GM19463 (cell line): ENCODE data around the gene STOX1.
"Not testable (repeated sequence)": the region's sequence is repeated elsewhere in the genome, so short reads cannot be mapped to it uniquely, and the experiment has no call there.

Experiments
- ATAC-seq: cut with Tn5 transposase; IDR thresholded peaks from one replicate; pipeline ENCODE4 v1.9.1; 2021; ENCODE audit warnings: mild to moderate bottlenecking, moderate library complexity; ENCODE audit not compliant: unreplicated experiment

Gene STOX1

DNA sequence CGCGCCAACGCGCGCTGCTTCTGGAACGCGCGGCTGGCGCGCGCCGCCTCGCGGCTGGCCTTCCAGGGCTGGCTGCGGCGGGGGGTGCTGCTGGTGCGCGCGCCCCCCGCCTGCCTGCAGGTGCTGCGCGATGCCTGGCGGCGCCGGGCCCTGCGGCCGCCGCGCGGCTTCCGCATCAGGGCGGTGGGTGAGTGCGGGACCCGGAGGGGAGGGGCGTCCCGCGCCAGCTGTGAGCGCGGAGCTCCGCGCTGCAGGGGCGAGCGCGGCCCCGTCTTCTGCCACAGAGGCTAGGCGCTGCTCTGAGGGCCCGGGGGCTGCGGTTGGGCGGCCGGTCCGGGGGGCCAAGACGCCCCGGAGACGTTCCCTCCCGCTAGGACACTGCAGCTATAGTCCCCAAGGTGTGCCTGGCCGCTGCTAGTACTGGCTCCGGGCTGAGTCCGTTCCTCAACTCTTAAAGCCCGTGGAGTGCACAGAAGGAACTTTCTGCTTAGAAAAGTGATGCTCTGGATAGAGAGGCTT, 811 bp downstream of the STOX1 start:
- ATAC-seq: peak; percentile 33

GRCh38 chr10:68828833-68829232, 1.5 kb downstream of the STOX1 start:
- ATAC-seq: no peak

DNA sequence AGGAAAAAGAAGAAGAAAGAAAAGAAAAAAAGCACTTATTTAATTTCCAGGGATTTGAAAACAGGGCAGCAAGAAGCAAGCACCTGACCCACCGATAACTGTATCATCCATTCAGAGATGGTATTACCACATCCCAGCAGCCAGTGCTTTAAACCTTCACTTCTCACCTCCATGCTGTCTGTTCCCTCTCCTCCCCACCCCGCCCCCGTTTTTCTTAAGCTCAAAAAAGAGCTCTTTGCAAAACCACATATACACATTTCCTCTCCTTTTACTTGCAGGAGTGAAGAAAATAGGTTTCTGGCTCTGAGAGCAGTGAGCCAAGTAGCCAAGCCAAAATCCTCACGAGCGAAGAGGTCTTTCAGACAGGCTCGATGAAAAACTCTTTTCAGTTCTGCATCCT, 2.2 kb downstream of the STOX1 start:
- ATAC-seq: no peak

DNA sequence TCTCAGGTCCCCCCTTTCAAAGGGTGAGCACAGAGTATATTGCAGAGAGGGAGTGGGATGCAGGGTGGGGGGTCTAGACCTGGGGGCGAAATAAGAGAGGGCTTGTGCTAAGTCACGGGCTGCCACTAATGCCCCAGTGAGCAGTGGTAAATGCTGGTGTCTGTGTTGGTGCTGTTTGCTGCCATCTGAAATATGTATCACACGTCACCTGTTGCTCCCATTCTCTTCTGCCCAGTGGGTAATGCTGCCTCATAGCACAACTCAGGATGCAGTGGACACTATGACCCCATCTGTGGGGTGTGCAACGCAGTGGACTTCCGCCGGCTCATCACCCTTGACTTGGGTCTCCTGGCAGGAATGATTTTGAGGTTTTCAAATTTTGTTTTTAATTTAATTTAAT, 2.6 kb downstream of the STOX1 start:
- ATAC-seq: no peak

- ATAC-seq: no peak
These were observed 4.7 kb downstream of the STOX1 start for GRCh38 chr10:68831961-68832455.

DNA sequence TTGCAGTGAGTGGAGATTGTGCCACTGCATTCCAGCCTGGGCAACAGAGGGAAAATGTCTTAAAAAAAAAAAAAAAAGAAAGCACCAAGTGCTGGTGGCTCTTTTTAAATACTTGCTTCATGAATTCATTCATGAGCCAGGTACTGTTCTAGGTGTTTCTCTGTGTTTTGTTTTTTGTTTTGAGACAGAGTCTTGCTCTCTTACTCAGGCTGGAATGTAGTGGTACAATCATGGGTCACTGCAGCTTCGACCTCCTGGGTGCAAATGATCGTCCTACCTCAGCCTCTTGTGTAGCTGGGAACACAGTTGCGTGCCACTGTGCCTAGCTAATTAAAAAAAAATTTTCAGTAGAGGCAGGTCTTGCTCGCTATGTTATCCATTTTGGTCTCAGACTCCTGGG, 5.3 kb downstream of the STOX1 start:
- ATAC-seq: no peak

DNA sequence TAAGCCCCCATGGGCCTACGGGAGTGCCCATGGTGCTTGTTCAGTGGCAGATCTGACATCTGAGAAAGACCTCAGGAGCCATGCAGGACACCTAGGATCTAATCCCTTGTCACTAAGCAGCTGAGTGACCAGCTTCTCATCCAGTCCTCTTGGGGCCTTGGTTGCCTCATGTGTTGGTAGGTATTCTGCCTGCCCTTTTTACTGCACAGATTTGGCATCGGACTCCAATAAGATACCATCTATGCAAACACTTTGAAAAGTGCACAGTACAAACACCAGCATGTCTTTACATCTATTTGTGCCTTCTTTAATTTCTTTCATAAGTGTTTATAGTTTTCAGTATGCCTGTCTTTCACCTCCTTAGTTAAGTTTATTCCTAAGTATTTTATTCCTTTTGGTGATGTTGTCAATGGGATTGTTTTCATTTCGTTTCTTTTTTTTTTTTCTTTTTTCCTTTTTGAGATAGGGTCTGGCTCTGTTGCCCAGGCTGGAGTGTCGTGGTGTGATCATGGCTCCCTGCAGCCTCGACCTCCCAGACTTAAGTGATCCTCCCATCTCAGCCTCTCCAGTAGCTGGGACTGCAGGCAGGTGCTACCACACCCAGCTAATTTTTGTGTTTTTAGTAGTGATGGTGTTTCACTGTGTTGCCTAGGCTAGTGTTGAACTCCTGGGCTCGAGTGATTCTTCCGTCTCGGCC, 10.4 kb downstream of the STOX1 start:
- no peak for ATAC-seq

GRCh38 chr10:68840650-68841049, 13.3 kb downstream of the STOX1 start:
- ATAC-seq: not testable (repeated sequence)

GRCh38 chr10:68848281-68848680, 20.9 kb downstream of the STOX1 start:
- no peak for ATAC-seq

- ATAC-seq: no peak
These were observed 21.5 kb downstream of the STOX1 start for GRCh38 chr10:68848806-68849205.

DNA sequence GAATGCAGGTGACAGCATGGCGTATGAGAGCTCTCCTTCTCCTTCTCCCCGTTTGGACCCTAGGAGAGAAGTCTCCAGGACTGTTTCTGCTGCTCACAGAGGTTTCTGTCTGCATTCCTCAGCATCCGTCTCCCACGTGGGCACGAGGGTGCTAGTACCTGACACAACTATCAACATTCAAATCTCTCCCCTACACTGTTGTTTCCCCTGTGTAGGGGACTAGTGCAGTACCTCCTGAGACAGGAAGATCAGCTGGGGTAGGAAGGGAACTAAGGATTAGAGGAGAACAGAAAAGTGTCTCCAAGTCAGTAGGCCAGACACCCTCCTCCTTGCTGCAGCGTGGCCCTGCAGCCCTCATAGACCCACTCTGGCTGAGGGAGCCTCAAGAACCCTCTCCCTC, 29.0 kb downstream of the STOX1 start:
- ATAC-seq: no peak

GRCh38 chr10:68857005-68857404, 29.7 kb downstream of the STOX1 start:
- no peak for ATAC-seq

DNA sequence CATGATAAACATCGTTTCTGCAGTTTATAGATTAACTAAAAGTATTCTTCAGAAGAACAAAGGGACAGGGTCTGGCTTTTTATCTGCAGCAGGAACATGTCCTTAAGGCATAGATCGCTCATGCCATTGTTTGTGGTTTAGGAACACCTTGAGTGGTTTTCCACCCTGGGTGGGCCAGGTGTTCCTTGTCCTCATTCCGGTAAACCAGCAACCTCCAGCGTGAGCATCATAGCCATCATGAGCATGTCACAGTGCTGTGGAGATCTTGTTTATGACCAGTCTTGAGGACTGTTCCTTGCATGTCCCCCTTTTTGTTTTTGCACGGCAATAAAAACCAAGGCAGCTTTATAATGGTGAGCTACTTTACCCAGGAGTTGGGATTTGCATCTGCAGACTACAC, 33.9 kb downstream of the STOX1 start:
- no peak for ATAC-seq

DNA sequence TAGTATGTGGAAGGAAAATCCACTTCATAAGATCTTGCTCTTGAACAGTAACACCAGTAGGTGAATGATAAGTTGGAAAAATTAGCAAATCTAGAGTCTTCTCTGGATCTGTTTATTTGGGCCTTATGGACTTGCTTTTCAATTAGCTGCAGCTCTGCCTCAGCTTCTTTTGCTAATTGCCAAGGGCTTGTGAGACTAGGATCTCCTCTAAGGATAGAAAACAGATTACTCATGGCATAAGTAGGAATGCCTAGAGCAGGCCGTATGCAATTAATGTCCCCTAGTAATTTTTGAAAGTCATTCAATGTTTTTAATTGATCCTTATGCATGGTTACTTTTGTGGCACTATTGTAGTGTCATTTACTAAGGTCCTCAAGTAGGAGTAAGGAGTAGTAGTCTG, 37.3 kb downstream of the STOX1 start:
- ATAC-seq: no peak

DNA sequence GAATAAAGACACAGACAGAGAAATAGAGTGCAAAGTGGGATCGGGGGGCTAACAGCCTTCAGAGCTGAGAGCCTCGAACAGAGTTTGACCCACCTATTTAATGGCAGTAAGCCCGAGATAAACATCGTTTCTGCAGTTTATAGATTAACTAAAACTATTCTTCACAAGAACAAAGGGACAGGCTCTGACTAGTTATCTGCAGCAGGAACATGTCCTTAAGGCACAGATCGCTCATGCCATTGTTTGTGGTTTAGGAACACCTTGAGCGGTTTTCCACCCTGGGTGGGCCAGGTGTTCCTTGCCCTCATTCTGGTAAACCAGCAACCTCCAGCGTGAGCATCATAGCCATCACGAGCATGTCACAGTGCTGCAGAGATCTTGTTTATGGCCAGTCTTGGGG, 40.8 kb downstream of the STOX1 start:
- ATAC-seq: not testable (repeated sequence)

DNA sequence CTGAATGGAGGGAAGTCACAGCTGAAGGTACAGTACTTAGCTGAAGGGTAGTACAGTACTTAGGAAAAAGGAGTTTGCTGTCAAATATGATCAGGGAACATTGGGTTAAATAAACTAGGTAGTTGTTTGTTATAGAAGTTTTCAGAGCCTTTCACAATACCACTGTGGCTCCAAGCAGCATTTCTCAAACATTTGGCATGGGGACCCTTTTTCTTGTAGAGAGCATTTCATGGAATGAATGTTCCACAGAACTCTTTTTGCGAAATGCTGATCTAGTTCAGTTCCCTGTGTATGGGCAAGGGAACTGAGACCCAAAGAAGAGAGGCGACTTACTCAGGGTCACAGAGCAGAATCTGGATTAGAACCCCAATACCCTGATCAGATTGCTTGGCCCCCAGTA, 42.3 kb downstream of the STOX1 start:
- ATAC-seq: no peak

DNA sequence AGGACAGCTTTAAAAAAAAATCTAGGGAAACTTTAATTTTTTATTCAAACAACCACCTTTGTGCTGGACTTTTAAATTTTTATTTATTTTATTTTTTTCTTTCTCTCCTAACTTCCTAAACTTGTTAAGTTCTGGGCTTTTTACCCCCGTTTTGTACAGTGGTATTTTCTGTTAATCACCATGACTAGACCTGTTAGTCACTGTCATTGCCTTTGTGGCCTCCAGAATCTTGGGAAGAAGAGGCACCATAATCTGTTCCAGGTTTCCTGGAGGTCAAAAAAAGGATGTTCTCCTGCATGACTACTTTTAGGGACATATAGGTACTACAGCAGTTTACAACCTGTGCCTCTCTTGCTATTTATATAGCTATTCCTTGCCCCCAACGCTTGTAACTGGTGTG, 42.7 kb downstream of the STOX1 start:
- ATAC-seq: no peak

- ATAC-seq: no peak
These were observed 43.3 kb downstream of the STOX1 start for GRCh38 chr10:68870545-68871104.

- no peak for ATAC-seq
These were observed 43.9 kb downstream of the STOX1 start for GRCh38 chr10:68871105-68871711.

DNA sequence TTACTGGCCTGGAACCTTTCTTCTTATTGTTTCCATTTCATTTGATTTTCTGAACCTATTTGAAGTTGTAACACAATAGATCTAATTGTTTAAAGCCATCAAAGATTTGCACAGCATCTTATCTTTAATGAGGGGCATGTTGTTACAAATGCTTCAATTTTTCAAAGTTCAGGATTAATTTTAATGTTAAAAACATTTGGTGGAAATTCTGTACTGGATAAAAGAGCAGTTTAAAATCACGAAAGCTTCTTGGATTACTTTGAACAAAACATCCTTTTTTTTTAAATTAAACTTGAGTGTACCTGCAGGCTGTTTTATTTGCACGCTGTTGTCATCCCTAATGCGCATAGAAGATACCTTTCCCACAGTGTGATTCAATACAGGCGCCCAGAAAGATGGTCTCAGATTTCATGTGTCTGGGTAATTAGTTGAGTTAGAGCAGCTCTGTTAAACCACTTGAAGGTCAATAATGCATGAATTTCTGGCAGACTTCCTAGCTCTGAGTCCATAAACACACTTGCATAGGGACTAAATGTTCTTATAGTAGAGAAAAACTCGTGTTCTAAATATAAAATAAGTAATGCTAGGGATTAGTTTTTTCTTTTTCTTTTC, 44.5 kb downstream of the STOX1 start:
- no peak for ATAC-seq

DNA sequence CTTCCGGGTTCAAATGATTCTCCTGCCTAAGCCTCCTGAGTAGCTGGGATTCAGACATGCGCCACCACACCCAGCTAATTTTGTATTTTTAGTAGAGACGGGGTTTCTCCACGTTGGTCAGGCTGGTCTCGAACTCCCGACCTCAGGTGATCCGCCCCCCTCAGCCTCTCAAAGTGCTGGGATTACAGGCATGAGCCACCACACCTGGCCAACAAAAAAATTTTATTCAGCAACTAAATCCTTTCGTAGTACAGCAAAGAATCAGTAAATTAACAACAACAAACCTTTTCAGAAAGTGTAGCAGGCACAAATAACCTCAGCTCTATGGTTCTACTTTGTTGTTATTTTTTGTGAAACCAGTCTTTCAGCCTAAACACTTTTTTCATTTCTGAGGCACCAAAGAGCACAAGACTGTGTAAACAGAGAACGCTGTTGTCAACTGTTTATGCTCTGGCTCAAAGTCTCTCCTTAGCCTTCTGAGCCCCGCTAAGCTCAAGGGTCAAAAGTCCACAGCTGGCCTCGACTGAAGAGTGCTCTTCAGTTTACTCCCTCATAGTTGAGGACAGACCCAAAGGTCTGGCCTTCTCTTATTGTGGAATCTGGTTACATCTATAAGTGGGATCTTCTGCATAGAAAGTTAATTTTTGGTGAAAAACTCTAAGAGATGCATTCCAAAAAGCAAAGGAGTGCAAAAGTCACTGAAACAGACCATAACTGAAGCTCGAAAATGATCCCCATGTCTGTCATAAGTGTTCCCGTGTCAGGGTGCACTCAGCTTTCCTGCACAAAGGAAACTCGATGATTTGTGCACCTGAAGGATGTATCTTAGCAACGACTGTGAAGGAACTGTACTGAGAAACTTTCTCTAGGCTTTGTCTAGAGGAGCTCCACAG, 49.2 kb downstream of the STOX1 start:
- no peak for ATAC-seq
